RPMI8226 (cell line): ENCODE results near the gene PPIL1.
"Not testable (repeated sequence)": the region's sequence is repeated elsewhere in the genome, so short reads cannot be mapped to it uniquely, and the experiment has no call there.

Experiments
- DNase-seq: peaks from one replicate; pipeline ENCODE4 v3.0.0-alpha.2; 2015

PPIL1 gene

DNA sequence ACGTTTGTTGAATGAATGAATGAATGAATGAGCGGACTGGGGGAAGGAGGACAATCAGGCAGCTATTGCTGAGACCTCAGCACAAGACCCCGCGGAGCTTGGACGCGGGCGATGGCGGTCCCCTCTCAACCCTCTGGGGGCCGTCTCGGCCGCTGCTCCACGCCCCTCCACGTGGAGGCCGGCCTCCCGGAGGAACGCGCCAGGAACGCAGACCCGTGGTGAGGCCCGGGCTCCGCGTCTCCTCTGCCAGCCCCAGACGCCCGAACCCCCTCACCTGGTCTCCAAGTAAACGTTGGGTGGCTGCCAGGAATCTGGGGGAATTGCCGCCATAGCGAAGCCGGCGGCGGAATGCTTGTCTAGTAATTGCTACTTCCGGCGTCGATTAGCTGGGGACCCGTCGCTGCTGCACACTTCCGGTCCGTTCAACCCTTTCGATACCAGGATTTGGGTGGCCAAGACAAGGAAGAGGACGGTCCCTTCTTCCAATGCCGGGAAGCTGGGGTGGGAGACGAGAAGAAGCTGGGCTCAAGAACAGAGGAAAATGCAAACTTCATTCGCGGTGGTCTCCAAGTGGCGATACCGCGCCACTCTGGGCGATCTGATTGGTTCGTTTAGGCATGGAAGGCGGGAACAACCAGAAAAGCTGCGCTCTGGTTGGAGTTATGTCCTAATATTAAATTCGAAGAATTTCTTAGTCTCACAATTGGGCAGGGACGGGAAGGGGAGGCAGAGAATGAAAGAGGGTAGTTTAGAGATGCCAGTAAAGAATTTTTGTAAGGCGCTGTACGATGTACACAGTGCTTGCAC lies at the start of gene PPIL1:
TSS of gene PPIL1 (minus strand) at position 361 of the 807 bp plus-strand sequence. CDS start at position 330, 31 bp downstream.
- DNase-seq: peak; percentile 96

DNA sequence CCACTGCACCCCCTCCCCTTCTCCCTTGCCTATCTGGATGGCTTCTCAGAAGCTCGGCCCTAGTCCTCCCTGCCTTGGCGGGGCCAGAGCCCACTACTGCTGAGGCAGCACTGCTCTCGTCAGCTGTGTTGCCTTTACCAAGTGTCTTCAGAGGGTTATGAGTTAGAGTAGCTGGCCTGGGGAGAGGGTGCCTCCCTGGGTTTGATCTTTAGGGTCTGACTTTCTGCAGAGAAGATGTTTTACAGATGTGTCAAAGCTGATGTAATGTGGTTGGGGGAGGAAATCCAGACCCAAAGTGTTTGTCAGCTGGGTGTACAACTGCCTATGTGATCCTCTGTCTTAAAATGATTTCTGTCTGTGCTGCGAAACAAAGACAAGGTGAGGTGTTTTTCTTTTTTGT lies 49.5 kb upstream of the PPIL1 start:
- DNase-seq: no peak

- DNase-seq: no peak
These were observed 45.9 kb upstream of the PPIL1 start for GRCh38 chr6:36920546-36920945.

- no peak for DNase-seq
These were observed 45.4 kb upstream of the PPIL1 start for GRCh38 chr6:36920049-36920448.

- DNase-seq: no peak
These were observed 43.1 kb upstream of the PPIL1 start for GRCh38 chr6:36917541-36918193.

DNA sequence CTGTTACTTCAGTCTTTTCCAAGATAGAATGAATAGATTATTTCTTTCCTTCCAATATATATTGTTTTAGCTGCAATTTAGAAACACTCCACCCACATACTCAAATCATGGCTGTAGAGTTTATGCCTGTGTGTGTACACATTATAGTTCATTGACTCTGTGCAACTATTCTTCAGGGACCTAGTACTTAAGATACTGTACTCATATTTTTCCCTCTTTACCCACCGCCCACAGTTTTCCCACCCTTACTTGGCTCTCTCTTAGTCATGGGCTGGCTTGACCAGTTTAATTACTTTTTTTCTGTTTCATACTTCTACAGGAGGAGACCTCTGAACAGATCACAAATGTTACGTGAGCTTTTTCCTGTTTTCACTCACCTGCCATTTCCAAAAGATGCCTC lies 41.5 kb upstream of the PPIL1 start:
- no peak for DNase-seq

DNA sequence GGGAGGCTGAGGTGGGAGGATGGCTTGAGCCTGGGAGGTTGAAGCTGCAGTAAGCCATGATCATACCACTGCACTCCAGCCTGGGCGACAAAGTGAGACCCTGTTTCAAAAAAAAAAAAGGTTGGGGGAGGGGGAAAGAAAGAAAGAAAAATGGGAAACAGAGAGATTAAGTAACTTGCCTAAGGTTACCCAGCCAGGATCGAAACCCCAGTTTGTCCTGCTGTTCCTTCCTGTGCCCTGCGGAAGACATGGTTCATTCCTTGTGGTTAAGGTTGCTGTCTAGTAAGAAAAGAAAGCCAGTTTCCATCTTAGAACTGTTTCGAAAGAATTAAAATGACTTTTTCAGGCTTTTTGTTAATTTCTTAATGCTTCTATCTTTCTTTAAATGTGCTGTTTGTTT lies 41.0 kb upstream of the PPIL1 start:
- no peak for DNase-seq

DNA sequence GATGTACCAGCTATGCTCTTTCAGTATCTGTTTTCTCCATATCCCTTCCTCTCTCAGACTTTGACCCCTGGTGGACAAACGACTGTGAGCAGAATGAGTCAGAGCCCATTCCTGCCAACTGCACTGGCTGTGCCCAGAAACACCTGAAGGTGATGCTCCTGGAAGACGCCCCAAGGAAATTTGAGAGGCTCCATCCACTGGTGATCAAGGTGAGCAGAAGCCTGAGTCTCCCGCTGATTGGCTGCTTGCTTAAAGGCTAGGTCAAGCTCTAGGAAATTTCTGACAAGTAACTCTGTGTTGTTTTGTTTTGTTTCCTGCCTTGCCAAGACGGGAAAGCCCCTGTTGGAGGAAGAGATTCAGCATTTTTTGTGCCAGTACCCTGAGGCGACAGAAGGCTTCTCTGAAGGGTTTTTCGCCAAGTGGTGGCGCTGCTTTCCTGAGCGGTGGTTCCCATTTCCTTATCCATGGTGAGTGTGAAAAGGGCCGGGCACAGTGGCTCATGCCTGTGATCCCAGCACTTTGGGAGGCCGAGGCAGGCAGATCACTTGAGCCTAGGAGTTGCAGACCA lies 39.7 kb upstream of the PPIL1 start:
- no peak for DNase-seq

DNA sequence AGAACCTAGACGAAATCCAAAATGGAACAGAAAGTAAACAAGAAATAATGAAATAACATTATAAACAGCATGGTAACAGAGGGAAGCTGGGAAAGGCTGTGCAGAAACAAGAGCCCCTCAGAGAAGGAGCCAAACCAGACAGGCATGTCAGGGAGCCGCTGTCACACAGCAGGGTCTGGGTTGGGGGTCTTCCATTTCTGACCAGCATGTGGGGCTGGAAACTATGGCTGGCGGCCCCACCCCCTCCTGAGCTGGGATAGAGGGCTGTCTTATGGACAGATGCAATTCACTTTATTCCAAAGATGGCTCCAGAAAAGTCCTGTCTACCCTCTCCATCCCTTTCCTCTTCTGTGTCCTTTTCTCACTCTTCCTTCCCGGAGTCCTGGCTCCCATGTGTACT lies 38.5 kb upstream of the PPIL1 start:
- DNase-seq: no peak

- no peak for DNase-seq
These were observed 38.0 kb upstream of the PPIL1 start for GRCh38 chr6:36912586-36912985.

DNA sequence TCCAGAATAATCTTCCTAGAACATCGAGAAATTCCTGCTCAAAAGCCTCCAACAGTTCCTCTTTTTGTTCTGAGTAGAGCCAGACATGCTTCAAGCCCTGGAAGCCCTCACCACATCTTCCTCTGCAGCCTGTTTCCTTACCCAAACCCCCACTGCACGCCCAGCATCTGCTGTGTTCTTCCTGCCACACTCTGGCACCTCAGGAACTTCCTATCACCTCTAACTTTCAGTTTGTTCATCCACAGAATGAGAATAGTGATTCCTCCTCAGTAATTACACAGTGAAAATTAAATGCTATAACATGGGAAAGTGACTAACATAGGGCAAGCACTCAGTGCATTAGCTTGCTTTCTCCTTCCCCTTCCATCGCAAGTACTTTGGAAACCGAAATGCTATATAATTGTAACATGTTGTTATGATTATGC lies 37.4 kb upstream of the PPIL1 start:
- DNase-seq: no peak

DNA sequence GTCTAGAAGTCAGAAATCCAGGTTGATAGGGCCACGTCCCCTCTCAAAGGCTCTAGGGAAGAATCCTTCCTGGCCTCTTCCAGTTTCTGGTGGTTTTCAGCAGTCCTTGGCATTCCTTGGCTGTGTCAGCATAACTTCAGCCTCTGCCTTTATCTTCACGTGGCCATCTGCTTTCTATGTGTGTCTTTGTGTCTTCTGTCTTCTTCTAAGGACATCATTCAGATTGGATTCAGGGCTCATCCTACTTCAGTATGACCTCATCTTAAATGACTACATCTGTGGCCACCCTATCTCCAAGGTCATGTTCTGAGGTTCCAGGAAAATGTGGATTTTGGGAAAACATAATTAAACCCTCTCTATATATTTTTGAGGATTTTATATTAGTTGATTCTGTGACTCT lies 34.1 kb upstream of the PPIL1 start:
- DNase-seq: no peak

DNA sequence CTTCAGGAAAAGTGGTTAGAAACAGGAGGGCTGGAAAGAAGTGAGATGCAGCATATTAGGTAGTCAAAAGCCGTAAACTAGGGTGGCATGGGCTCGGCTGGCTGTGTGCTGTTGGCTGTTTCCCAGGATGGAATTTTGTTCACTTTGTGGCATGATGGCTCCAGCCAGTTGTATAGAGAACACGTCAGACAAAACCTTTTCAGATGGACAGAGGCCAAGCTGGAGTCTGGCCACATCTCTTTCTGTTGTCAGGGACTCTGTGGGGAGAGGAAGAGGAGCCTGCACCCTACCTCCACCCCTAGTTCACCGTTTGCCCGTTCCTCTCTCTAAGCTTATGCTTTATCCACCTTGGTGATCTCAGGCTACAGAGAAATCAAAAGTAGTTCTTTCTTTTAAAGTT lies 33.2 kb upstream of the PPIL1 start:
- no peak for DNase-seq

DNA sequence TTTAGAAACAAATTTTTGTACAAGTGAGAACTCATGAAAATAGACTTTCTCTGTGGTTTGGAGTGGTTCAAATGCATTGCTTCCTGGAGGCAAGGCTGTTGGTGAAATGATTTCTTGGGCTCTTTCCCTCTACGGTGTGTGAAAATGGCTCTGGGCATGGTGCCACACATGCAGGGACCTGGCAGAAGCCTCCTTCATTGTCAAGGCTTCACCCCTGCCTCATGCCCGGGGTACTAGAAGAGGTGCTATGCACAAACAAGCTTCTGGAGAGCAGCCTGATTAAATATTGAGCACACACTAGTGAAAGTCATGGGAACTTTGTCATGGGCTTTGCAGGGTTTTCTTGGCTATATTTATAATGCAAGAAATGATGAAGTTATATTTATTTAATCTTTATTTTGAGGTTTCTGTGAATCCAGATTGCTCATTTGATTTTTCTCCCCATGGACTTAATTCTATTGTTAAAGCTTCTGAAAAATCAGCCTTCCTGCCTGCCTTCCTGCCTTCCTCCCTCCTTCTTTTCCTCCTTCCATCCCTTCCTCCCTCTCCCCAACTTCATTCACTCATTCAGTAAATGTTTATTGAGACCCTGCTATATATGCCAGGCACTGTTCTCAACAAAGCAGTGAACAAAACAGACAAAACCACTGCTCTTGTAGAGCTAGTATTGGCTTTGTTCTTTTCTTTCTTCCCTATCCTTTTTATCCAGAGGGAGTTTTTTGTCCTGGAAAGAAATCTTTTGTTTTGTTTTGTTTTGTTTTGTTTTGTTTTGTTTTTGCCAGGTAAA lies 32.1 kb upstream of the PPIL1 start:
- DNase-seq: no peak

DNA sequence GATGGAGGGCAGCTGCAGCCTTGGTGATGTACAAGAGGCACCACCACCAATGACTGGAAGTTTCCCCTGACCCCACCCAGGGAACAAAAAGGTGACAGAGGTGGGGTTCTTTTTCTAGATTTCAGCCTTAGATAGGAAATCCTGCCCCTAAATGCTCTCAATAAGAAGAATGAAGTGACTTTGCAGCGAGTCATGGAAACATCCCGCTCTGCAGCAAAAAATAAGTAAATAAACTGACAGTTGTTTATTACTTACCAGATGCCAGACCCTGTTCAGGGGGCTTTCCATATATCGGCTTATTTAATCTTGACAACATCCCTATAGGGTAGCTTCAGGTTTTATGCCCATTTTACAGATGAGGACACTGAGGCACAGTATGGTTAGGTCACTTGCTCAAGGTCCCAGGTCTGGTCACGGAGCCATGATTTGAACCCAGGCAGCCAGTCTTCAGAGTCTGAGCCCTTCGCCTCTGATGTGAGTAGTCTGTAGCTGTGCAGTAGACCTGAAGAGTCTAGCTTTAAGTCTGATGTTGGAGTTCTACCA lies 30.3 kb upstream of the PPIL1 start:
- no peak for DNase-seq

- DNase-seq: no peak
These were observed 29.5 kb upstream of the PPIL1 start for GRCh38 chr6:36904114-36904513.

DNA sequence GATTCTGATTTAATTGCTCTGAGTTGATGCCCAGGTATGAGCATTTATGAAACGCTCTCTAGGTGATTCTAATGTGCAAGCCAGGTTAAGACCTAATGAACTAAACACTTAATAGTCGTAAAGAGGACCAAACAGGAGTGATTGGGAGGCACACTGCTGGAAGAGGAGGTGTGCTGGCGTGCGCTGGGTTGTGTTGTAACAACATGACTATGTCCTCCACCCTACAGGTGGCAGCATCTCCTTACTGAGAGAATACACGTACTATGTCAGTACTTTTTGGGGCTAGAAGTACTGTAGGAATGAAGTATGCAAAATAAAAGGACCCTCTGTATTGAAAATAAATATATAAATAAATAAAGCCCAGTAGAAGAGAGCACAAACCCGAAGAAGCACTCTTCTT lies 23.0 kb upstream of the PPIL1 start:
- no peak for DNase-seq

DNA sequence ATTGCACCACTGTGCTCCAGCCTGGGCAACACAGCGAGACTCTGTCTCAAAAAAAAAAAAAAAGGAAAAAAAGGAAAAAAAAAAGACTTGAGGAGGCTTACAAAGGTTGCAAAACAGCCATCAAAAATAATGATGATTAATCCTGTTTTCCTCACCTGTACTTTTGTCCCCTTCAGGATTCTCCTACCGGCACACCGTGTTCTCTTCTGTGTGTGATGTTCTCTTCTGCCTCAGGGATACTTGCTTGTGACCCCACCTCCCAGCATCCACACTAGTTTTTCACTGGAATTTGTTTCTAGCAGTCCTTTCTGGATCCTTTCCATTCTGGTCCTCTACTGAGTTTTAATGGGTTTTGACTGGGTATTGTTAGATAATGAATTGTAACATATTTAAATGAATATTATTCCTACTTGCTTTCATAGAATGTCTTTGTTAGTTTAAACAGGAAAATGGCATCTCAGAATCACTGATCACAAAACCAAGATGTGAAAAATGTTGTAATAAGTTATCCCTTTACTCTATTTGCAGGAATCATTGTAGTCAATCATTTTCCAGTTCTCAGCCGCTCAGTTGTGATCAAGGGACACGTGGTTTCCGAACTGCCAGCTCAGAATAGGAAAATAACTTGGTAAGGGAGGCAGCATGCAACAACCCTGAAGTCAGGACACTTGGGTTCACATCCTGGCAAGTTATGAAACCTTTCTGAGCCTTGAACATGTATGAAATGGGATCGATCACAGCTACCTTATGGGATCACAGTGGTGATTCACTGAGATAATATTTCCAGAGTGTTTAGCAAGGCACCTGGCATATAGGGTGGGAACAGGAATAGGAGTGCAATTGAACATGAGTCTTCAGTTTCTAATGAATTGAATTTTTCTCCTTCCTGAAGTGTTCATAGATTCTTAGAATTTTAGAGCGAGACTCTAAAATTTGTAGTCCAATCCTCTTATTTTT lies 19.7 kb upstream of the PPIL1 start:
- DNase-seq: no peak

- DNase-seq: not testable (repeated sequence)
These were observed 16.6 kb upstream of the PPIL1 start for GRCh38 chr6:36891153-36891552.

DNA sequence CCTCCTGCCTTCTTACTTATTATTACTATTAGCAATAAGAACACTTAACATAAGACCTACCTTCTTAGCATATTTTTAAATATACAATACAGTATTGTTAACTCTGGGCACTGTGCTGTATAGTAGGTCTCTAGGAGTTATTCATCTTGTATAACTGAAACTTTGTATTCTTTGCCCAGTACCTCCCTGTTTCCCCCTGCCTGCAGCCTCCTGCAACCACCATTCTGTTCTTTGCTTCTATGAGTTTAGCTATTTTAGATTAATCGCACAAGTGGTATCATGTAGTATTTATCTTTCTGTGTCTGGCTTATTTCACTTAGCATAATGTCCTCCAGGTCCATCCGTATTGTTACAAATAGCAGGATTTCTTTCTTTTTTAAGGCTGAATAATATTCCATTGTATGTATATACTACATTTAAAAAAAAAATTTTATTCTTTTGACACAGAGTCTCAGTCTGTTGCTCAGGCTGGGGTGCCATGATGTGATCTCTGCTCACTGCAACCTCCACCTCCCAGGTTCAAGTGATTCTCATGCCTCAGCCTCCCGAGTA lies 15.6 kb upstream of the PPIL1 start:
- no peak for DNase-seq

DNA sequence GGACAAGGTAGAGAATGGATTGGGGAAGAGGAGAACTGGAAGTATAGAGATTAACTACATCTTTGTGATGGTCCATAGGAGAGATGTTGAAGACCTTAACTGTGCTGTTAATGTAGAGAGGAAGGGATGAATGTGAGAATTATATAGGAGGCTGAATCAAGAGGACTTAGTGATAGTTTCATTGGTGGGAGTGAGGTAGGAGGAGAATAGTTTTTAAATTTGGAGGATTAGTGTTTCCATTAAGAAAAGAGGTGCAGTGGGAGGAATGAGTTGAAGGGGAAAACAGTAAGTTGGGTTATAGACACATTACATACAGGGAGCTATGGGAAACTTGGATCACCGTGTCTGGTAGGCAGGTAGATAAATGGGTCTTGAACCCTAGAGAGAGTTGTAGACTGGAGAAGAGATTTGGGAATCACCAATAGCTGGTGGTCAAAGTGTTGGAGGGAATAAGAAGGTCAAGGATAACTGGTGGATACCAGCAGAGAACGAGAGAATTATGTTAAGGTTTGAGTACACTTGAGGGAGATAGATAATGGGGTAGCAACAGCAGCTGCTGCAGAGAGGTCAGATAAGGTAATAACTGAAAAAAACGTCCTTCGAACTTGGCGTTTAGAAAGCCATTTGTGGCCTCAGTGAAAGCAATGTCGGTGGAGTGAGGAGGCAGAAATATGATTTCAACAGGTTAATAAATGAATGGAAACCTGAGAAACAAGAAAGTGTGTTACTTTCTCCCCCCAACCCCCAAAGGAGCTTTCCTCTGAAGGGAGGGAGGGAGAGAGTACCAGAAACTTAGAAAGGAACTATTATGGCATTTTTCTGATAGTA lies 14.3 kb upstream of the PPIL1 start:
- DNase-seq: no peak
